Measurements from ENCODE around the gene JUND.

JUND gene

GRCh38 chr19:18261474-18261873 is 19.9 kb downstream of the JUND start:
- DNase-seq (ENCODE audit: low read depth) = no peak
- TF ChIP-seq, protein P1, sequence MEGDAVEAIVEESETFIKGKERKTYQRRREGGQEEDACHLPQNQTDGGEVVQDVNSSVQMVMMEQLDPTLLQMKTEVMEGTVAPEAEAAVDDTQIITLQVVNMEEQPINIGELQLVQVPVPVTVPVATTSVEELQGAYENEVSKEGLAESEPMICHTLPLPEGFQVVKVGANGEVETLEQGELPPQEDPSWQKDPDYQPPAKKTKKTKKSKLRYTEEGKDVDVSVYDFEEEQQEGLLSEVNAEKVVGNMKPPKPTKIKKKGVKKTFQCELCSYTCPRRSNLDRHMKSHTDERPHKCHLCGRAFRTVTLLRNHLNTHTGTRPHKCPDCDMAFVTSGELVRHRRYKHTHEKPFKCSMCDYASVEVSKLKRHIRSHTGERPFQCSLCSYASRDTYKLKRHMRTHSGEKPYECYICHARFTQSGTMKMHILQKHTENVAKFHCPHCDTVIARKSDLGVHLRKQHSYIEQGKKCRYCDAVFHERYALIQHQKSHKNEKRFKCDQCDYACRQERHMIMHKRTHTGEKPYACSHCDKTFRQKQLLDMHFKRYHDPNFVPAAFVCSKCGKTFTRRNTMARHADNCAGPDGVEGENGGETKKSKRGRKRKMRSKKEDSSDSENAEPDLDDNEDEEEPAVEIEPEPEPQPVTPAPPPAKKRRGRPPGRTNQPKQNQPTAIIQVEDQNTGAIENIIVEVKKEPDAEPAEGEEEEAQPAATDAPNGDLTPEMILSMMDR (conservative IDR thresholded peaks at IDR 0.05; ENCODE audit: low read depth, low read length) = no peak
- no peak overlapping the region for H3K4me3 ChIP-seq (ENCODE audit: low read depth, low read length)

- H3K4me3 ChIP-seq (ENCODE audit: low read depth, low read length) = no peak overlapping the region
- TF ChIP-seq, protein P1 (conservative IDR thresholded peaks at IDR 0.05; ENCODE audit: low read depth, low read length) = no peak
- peak; percentile 42 for DNase-seq (ENCODE audit: low read depth)
Measured at GRCh38 chr19:18259893-18260292, 21.5 kb downstream of the JUND start.

GRCh38 chr19:18257503-18258470 is 23.6 kb downstream of the JUND start:
- no peak for DNase-seq (ENCODE audit: low read depth)
- H3K4me3 ChIP-seq (ENCODE audit: low read depth, low read length) = no peak overlapping the region
- TF ChIP-seq, protein P1 (conservative IDR thresholded peaks at IDR 0.05; ENCODE audit: low read depth, low read length) = no peak

- no peak overlapping the region for H3K4me3 ChIP-seq (ENCODE audit: low read depth, low read length)
- TF ChIP-seq, protein P1 (conservative IDR thresholded peaks at IDR 0.05; ENCODE audit: low read depth, low read length) = no peak
- no peak for DNase-seq (ENCODE audit: low read depth)
Measured at GRCh38 chr19:18254546-18255503, 26.6 kb downstream of the JUND start.

- TF ChIP-seq, protein P1 (conservative IDR thresholded peaks at IDR 0.05; ENCODE audit: low read depth, low read length) = no peak
- H3K4me3 ChIP-seq (ENCODE audit: low read depth, low read length) = no peak overlapping the region
- no peak for DNase-seq (ENCODE audit: low read depth)
Measured at GRCh38 chr19:18253716-18254115, 27.7 kb downstream of the JUND start.

DNA sequence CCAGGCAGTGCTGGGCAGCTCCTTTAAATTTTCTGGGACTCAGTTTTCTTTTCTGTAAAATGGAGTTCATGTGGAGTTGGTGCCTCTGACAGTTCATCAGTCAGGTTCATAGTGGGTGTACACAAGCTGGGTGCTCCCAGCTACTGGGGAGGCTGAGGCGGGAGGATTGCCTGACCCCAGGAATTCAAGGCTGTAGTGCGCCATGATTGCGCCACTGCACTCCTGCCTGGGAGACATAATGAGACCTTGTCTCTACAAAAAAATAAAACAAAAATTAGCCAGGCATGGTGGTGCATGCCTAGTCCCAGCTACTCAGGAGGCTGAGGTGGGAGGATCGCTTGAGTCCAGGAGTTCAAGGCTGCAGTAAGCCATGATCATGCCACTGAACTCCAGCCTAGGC is 28.3 kb downstream of the JUND start:
- no peak overlapping the region for H3K4me3 ChIP-seq (ENCODE audit: low read depth, low read length)
- no peak for DNase-seq (ENCODE audit: low read depth)
- TF ChIP-seq, protein P1 (conservative IDR thresholded peaks at IDR 0.05; ENCODE audit: low read depth, low read length) = no peak
